Testis (tissue), 3 donors: ENCODE measurements around the gene UBE2G1. TPM values are rescaled to one million over a fixed set of nuclear protein-coding genes. Genes with fewer than 3 reads are reported as not detected.

Experiments used
- DNase-seq: peaks from one replicate; pipeline ENCODE4 v3.0.0-alpha.2; 2019
- H3K27ac ChIP-seq, 2 donors: fragments of 200-600 bp; sonication (generic); one replicate each; pipeline ENCODE4 v1.5.1; 2019
- H3K27me3 ChIP-seq: fragments of 200-600 bp; sonication (generic); one replicate; pipeline ENCODE4 v1.5.1; 2019
- H3K36me3 ChIP-seq: fragments of 200-600 bp; sonication (generic); one replicate; pipeline ENCODE4 v1.5.1; 2017; ENCODE audit warnings: low read depth; ENCODE audit errors: missing control alignments
- H3K4me1 ChIP-seq: fragments of 200-600 bp; sonication (generic); one replicate; pipeline ENCODE4 v1.5.1; 2019
- H3K4me3 ChIP-seq, 2 donors: fragments of 200-600 bp; sonication (generic); one replicate each; pipeline ENCODE4 v1.5.1; 2017 to 2019
- H3K9me3 ChIP-seq: fragments of 200-600 bp; sonication (generic); one replicate; pipeline ENCODE4 v1.5.1; 2017
- POLR2A ChIP-seq: fragments of 450-650 bp; IDR thresholded peaks from one replicate; pipeline ENCODE4 v1.6.1; 2017; ENCODE audit warnings: antibody characterized with exemption, mild to moderate bottlenecking, moderate library complexity
- WGBS, 2 donors: methylation state at CpG; one replicate each; pipeline ENCODE4 v1.1.5; 2018; 5-methylcytosine and 5-hydroxymethylcytosine counted together
- intact Hi-C: fragments of 100-400 bp; cut with DNase I; formaldehyde crosslinking; loops from one replicate; pipeline ENCODE4 v1.15.1; 2023; ENCODE audit warnings: low total_unique reads
- polyA plus RNA-seq: library from polyadenylated mRNA; stranded (reverse); fragments of 350-450 nt; fragmentation: Illumina TruSeq; extraction: RNeasy Lipid Tissue Mini Kit (QIAGEN cat#74804); gene quantifications from one replicate; pipeline ENCODE4 v1.2.3, GENCODE V29; 2014; ENCODE audit warnings: low read depth, low replicate concordance; ENCODE audit not compliant: insufficient read depth
- total RNA-seq, 2 donors: library from RNA; depleted of rRNA; stranded (reverse); fragments of >200 nt; gene quantifications; one replicate each; pipeline ENCODE4 v1.2.3, GENCODE V29; 2016
- TF ChIP-seq, protein P1 (sequence below), 3 experiments: fragments of 450-650 bp in 2 of 3; fragments of 200-600 bp in 1 of 3; sonication (generic) in 1 of 3; IDR thresholded peaks; one replicate each; pipeline ENCODE4 v1.5.1; 2016 to 2019; ENCODE audit warnings: antibody characterized with exemption in 3 of 3, mild to moderate bottlenecking in 2 of 3, moderate library complexity in 1 of 3

Gene UBE2G1
- total and polyA plus RNA-seq, 3 donors from 2014 or later = 50.1 to 66.1 (median 60.7) TPM

DNA sequence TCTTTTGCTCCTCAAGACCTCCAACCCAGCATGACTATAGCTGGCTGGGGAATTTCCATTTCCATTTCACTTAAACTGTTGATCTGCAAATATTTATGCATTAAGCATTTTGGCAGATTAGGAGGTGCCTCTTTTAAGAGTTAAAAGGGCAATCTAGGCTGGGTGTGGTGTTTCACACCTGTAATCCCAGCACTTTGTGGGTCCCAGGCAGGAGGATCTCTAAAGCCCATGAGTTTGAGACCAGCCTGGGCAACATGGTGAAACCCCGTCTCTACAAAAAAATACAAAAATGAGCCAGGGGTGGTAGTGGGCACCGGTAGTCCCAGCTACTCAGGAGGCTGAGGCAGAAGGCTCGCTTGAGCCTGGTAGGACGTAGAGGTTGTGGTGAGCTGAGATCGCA is 119.8 kb downstream of the UBE2G1 start:
- intact Hi-C loops = no loop called here
- H3K4me3 ChIP-seq = no peak overlapping the region
- H3K9me3 ChIP-seq = no peaks in the 10 kb centered on the region
- TF ChIP-seq POLR2A = no peak
- TF ChIP-seq, protein P1, sequence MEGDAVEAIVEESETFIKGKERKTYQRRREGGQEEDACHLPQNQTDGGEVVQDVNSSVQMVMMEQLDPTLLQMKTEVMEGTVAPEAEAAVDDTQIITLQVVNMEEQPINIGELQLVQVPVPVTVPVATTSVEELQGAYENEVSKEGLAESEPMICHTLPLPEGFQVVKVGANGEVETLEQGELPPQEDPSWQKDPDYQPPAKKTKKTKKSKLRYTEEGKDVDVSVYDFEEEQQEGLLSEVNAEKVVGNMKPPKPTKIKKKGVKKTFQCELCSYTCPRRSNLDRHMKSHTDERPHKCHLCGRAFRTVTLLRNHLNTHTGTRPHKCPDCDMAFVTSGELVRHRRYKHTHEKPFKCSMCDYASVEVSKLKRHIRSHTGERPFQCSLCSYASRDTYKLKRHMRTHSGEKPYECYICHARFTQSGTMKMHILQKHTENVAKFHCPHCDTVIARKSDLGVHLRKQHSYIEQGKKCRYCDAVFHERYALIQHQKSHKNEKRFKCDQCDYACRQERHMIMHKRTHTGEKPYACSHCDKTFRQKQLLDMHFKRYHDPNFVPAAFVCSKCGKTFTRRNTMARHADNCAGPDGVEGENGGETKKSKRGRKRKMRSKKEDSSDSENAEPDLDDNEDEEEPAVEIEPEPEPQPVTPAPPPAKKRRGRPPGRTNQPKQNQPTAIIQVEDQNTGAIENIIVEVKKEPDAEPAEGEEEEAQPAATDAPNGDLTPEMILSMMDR (IDR thresholded peaks at IDR 0.05) = no peak
- no peaks in the 10 kb centered on the region for H3K4me1 ChIP-seq
- DNase-seq = no peak
- no peak overlapping the region for H3K27ac ChIP-seq
- no peaks in the 10 kb centered on the region for H3K36me3 ChIP-seq
- H3K27me3 ChIP-seq = no peaks in the 10 kb centered on the region
- WGBS, 2 donors = 88 to 96% methylated on average over 5 of the region's 5 CpGs

DNA sequence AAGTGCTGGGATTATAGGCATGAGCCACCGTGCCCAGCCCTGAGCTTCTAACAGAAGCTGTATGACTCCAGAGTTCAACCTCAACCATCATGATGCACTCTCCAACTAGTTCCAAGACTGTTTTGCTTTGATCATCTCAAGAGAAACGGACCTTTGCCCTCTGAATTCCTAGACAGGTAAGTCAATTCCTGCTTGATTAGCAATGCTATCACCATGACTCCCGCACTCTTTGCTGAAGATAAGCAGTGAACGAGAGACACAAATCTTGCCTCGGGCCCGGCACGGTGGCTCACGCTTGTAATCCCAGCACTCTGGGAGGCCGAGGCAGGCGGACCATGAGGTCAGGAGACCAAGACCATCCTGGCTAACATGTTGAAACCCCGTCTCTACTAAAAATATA is 124.9 kb downstream of the UBE2G1 start:
- WGBS, 2 donors = 91 to 96% methylated on average over 11 of the region's 11 CpGs

GRCh38 chr17:4236456-4236855 is 130.0 kb downstream of the UBE2G1 start:
- WGBS, 2 donors = 58 to 69% methylated on average over 3 of the region's 3 CpGs
- intact Hi-C loops = no loop called here
- H3K36me3 ChIP-seq = no peaks in the 10 kb centered on the region

More for the DNA sequence above, 124.9 kb downstream of the UBE2G1 start:
- Histone ChIP-seq H3K4me3 (no peak overlapping the region), H3K27me3 (no peaks in the 10 kb centered on the region), H3K27ac (no peak overlapping the region), H3K4me1 (no peaks in the 10 kb centered on the region), H3K36me3 (no peaks in the 10 kb centered on the region), H3K9me3 (no peaks in the 10 kb centered on the region)
- TF ChIP-seq POLR2A = no peak
- TF ChIP-seq, protein P1 (IDR thresholded peaks at IDR 0.05) = no peak
- intact Hi-C loops = no loop called here
- DNase-seq = no peak

DNA sequence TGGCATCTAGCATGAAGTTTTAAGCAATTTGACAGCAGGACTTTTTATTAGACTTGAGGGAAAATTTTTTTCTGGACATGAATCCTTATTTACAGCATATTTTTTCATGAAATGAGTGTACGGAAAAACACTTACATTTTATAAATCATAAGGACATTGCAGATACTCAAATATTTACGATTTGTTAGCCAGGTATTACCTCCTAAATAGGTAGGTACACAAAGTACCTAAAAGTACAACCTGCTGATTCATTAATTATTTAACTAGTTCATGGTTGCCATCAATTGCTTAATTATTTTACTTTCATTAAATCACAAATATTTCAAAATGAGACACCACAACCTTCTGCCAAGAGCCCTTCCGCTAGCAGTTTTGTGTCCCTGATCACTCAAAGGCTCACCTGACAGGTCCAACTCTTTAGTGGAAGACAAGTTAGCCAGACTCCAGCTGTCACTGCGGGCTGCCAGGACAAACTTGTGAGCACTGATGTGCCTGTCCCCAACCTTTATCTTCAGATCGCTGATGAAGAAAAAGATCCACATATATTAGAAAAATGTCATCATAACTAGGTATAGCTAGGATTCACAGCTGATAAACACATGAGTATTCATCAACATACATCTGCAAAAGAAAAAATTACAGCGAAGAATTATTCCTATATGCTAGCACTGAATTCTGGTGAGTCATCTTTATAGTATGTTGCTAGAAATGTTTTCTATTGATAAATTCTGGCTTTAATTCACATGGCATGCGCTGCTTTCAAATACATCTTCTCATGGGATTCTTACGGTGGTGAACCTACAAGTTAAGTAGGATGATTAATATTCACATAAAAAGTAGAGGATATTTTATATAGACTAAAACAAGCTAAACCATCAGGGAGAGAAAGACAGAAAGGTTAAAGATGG is 130.8 kb downstream of the UBE2G1 start:
- no peak for DNase-seq
- Histone ChIP-seq H3K4me1 (no peaks in the 10 kb centered on the region), H3K27ac (no peak overlapping the region), H3K9me3 (no peaks in the 10 kb centered on the region), H3K36me3 (no peaks in the 10 kb centered on the region), H3K27me3 (no peaks in the 10 kb centered on the region), H3K4me3 (no peak overlapping the region)
- WGBS, 2 donors = 95 to 97% methylated on average over 8 of the region's 8 CpGs
- no peak for TF ChIP-seq POLR2A
- TF ChIP-seq, protein P1 (IDR thresholded peaks at IDR 0.05) = no peak
- intact Hi-C loops = no loop called here

More at GRCh38 chr17:4236456-4236855, 130.0 kb downstream of the UBE2G1 start:
- Histone ChIP-seq H3K4me3 (no peak overlapping the region), H3K27me3 (no peaks in the 10 kb centered on the region), H3K9me3 (no peaks in the 10 kb centered on the region), H3K27ac (no peak overlapping the region), H3K4me1 (no peaks in the 10 kb centered on the region)
- no peak for DNase-seq
- TF ChIP-seq POLR2A = no peak
- TF ChIP-seq, protein P1 (IDR thresholded peaks at IDR 0.05) = no peak

DNA sequence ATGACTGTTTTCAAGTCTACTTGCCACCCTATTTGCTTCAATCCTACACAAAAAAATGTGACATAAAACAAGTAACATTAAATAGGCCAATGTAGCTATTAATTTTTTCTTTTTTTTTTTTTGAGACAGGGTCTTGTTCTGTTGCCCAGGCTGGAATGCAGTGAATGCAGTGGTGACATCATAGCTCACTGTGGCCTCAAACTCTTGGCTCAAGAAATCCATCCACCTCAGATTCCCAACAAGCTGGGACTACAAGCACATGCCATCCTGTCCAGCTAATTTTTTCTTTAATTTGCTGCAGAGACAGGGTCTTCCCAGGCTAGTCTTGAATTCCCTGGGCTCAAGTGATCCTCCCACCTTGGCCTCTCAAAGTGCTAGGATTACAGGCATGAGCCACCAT is 132.1 kb downstream of the UBE2G1 start:
- Histone ChIP-seq H3K4me1 (peaks cover 3% of the 10 kb centered on the region), H3K9me3 (no peaks in the 10 kb centered on the region), H3K4me3 (no peak overlapping the region), H3K27ac (no peak overlapping the region), H3K36me3 (no peaks in the 10 kb centered on the region), H3K27me3 (no peaks in the 10 kb centered on the region)
- DNase-seq = no peak
- intact Hi-C loops = no loop called here
- TF ChIP-seq POLR2A = no peak
- TF ChIP-seq, protein P1 (IDR thresholded peaks at IDR 0.05) = no peak
